ENCODE data around the gene KIF2C.

DNA sequence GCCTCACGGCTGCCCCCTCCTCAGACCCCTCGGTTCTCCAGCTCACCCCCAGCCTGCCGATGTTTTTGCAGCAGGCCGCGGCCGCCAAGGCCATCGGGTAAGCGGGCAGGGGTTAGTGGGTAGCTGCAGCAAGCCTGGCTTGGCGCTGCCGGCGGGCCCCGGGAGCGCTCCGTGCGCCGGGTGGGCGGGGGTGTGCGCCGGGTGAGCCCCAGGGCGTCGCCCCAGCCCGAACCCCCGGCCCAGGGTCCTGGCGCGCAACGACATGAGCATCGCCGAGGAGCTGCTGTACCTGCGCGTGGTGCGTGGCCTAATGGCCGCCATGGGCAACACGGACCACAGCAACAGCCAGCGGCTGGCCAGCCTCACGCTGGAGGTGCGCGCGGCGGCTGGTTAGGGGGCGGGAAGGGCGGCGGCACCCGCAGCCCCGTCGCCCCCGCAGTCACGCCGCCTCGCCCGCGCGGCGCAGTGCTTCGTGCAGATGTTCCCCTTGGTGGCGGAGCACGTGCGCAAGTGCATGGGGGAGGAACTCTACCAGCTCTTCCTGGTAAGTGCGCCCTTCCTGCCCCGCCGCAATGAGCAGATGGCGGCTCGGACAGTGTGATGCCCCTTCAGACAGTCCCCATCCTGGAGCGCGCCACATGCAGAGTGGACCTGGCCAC is 15.2 kb upstream of the KIF2C start:
- TF ChIP-seq POLR2A (IDR thresholded peaks at IDR 0.05) (no peak), POLR2AphosphoS5 (IDR thresholded peaks at IDR 0.05) (no peak)
- TF ChIP-seq, protein P1, sequence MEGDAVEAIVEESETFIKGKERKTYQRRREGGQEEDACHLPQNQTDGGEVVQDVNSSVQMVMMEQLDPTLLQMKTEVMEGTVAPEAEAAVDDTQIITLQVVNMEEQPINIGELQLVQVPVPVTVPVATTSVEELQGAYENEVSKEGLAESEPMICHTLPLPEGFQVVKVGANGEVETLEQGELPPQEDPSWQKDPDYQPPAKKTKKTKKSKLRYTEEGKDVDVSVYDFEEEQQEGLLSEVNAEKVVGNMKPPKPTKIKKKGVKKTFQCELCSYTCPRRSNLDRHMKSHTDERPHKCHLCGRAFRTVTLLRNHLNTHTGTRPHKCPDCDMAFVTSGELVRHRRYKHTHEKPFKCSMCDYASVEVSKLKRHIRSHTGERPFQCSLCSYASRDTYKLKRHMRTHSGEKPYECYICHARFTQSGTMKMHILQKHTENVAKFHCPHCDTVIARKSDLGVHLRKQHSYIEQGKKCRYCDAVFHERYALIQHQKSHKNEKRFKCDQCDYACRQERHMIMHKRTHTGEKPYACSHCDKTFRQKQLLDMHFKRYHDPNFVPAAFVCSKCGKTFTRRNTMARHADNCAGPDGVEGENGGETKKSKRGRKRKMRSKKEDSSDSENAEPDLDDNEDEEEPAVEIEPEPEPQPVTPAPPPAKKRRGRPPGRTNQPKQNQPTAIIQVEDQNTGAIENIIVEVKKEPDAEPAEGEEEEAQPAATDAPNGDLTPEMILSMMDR (IDR thresholded peaks at IDR 0.05): no peak

Data from suprapubic skin (tissue), 4 donors.